HG02852 (cell line): ENCODE measurements around the gene PRSS1.
"Not testable (repeated sequence)": the region's sequence is repeated elsewhere in the genome, so short reads cannot be mapped to it uniquely, and the experiment has no call there.

ENCODE experiments used
- ATAC-seq: cut with Tn5 transposase; IDR thresholded peaks from one replicate; pipeline ENCODE4 v1.9.1; 2021; ENCODE audit warnings: mild to moderate bottlenecking, moderate library complexity; ENCODE audit not compliant: unreplicated experiment

PRSS1 gene

GRCh38 chr7:142745745-142746144, 3.5 kb upstream of the PRSS1 start:
- ATAC-seq: no peak

DNA sequence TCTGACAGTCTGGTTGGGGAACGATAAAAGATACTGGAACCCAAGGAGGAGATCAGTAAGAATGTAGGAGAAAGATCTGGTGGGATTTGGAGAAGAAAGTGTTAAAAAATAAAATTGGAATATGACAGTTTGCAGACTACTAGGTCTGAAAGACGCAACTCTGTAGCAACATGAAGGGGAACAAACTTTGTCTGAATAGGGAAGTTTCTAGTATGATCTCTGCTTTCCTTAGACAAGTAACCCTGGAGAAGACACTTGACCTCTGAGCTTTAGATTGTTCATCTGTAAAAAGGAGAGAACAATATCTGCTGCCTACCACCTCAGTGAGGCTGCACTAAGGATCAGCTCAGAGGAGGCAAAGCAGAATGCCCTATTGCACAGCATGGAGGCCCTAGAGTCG, 3.0 kb upstream of the PRSS1 start:
- no peak for ATAC-seq

GRCh38 chr7:142748410-142748809, 862 bp upstream of the PRSS1 start:
- not testable (repeated sequence) for ATAC-seq

DNA sequence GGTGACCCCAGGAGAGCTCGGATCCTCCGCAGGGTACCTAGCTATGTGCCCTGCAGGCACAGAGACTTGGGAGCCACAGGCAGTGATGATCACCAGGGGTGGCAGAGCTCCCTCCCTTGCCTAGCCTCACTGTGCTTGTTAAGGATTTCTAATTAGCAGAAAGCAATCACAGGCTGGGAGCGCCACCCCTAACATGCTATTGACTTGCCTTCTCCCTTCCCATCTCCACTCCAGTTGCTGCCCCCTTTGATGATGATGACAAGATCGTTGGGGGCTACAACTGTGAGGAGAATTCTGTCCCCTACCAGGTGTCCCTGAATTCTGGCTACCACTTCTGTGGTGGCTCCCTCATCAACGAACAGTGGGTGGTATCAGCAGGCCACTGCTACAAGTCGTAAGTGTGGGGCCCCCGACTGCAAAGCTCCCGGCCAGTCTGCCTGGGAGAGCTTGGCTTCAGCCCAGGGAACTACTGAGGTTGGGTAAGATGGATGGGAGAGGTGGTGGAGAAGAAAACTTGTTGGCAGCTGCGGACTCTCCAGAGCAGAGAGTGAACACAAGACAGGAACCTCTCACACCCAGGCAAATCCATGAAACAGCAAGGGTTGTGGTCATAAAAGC, 1.2 kb downstream of the PRSS1 start:
- ATAC-seq: no peak

DNA sequence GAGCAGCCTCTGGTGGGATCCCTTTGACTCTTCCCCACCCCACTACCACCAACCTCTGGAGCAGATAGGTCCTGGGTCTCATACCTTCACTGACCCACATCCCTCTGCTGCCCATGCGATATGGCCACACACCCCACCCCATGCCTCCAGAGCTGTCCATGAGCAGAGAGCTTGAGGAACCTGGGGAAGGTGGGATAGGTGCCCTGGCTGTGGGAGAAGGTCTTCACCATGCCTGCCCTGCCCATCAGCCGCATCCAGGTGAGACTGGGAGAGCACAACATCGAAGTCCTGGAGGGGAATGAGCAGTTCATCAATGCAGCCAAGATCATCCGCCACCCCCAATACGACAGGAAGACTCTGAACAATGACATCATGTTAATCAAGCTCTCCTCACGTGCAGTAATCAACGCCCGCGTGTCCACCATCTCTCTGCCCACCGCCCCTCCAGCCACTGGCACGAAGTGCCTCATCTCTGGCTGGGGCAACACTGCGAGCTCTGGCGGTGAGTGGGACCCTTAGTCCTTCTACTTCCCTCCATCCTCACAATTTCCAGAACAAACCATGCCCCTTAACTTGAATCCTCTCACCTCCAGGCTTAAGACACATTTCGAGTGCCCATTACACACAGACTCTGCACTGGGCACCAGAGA, 2.4 kb downstream of the PRSS1 start:
- ATAC-seq: not testable (repeated sequence)

DNA sequence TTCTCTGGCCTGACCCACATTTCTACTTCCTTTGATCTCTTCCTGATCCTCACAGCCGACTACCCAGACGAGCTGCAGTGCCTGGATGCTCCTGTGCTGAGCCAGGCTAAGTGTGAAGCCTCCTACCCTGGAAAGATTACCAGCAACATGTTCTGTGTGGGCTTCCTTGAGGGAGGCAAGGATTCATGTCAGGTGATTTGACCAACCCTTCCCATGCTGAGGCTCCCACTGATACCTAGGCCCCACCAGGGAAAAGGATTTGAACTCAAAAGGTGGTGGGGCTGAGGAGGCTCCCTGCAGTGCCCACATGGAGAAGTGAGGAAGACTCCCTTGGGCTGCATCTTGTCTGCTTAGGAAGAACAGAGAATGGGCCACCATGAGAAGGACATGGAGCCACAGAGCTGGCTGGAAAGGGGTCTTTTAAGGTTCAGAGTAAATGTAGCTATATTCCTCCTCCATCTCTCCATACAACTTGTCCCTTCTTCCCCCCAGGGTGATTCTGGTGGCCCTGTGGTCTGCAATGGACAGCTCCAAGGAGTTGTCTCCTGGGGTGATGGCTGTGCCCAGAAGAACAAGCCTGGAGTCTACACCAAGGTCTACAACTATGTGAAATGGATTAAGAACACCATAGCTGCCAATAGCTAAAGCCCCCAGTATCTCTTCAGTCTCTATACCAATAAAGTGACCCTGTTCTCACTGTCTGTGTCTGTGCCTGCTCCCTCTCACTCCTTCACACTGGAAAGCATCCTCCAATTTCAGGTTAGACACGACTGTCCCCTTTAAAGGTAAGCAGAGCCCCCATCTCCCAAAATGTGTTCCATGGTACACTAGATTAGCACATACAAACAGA, 3.3 kb downstream of the PRSS1 start:
- no peak for ATAC-seq

DNA sequence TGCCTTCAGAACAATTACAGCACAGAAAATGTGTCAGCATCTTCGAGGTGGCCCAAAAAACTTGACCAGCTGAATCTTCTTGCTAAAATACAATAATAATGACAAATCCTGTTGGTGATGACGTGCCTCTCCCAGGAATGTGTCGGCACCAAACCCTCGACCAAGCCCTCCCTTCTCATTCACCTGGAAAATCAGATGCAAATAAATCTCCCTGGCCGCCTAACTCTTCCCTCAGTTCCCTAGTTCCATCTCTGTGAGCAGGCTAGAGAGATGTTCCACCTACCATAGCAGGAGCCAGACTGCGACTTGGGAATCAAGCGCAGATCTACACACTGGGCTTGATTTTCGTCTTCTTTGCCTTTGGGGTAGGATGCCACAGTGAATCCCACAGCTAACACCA, 4.1 kb downstream of the PRSS1 start:
- ATAC-seq: no peak

DNA sequence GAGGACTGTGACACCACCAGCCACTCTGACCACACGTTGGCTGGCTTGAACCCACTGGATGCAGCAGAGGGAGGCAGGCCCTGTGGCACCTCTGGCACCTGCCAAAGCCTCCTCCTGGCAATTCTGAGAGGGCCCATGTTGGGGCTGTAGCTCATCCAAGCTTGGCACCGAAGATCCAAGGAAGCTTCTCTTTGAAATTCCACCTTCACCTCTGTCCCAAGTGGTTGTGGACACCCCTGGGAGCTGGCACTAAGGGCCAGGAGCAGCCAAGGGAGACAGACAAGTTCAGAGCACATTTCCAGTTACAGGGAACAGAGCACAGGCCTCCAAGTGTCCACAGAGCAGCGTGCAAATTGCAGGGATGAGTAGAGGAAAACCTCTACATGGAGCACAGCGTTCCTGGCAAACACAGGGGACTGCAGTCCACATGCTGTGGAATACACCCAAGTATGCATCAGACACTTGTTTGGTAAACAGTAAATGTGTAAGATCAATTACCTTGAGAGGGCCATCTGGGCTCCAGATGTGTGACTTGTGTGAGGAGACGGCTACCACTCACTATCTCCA, 4.7 kb downstream of the PRSS1 start:
- not testable (repeated sequence) for ATAC-seq

DNA sequence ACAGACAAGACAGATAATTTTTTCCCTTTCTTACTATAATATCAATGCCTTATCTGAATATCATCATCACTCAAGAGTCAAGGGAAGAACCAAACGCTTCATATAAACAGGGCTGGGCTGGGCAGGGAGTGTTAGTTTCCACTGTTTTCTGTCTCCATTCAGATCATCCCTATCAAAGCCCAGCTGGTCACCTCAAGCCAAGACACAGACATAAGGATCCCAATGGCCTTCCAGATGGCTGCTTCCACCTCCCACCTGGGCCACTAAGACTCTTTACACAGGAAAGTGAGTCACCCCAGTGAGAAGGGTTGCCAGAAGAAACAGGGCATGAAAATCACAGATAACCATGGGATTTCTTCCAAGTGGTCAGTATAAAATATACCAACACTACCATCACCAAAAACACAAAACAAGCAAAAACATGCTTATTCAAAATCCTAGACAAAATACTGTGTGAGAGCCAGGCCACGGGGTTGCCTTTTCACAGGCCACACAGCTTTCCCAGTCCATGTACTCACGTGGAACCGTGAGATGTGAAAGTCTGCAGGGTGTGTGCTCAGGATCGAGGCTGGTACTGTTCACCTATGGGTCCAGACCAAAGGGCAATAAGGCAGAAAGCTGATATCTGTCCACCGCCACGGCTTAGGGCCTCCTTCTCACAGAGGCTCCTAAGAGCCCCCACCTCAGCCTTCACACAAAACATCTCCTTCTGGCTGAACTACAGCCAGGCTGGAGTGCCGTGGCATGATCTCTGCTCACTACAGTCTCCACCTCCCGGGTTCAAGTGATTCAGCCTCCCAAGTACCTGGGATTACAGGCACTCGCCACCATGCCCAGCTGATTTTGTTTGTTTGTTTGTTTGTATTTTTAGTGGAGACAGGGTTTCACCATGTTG, 5.7 kb downstream of the PRSS1 start:
- no peak for ATAC-seq

DNA sequence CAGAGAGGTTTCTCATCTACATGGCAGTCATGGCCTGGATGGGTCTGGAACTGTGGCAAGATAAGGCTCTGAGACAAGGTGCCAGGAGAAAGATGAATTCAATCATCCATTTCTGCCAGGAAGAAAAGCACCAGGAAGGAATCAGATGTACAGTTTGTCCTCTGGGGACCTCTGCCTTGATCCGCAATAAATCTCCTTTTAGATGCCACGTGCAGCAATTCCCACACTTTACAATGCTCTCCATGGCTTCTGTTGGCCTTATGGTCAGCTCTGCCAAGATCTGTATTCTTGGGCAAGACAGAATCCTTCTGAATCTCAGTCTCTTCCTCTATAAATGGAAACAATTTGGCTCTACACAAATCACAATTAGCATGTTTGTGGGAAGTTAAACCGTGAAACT, 9.0 kb downstream of the PRSS1 start:
- not testable (repeated sequence) for ATAC-seq

DNA sequence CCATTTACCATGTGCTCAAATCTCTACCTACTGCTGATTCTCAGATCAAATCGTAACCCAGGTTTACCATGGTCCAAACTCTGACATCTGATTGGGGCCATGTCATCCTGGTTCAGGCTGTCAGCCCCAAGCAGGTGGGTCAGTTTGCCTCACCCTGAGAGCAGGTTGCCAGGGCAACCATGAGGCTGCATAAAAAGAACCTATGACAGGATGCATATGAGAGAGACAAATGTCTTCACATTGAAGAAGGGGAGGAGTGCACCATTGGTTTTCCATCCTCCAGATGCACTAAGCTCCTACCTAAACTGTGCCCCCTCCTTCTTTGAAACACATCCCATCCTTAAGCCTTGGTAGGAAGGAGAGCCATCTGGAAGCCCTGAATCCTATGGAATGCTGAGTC, 10.2 kb downstream of the PRSS1 start:
- no peak for ATAC-seq

DNA sequence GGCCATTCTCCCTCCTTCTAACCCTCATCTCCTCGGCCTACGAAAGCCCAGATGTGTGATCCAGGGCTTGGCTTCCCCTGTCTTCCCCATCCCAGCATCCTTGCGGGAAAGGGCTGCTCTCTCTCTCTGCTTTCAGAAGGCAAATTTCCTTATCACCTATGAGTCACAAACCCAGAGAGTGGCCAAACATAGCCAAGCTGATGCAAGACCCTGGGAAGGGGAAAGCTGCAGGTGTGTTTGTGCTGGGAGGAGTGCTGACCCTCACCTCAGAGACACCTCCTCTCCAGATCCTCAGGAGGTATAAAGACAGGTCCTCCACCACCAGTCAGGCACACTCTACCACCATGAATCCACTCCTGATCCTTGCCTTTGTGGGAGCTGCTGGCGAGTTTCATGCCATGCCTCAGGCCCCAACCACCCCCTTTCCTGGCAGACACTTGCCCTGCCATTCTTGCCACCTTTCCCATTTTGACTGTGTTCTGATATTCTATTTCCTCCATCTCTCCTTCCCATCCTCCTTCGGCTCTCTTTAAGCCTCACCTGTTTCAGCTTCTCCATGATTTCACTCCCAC, 10.9 kb downstream of the PRSS1 start:
- ATAC-seq: no peak

- not testable (repeated sequence) for ATAC-seq
Observed at GRCh38 chr7:142761606-142762005, 12.3 kb downstream of the PRSS1 start.

GRCh38 chr7:142762104-142762503, 12.8 kb downstream of the PRSS1 start:
- ATAC-seq: no peak

- no peak for ATAC-seq
Observed at GRCh38 chr7:142767451-142767850, 18.2 kb downstream of the PRSS1 start.

DNA sequence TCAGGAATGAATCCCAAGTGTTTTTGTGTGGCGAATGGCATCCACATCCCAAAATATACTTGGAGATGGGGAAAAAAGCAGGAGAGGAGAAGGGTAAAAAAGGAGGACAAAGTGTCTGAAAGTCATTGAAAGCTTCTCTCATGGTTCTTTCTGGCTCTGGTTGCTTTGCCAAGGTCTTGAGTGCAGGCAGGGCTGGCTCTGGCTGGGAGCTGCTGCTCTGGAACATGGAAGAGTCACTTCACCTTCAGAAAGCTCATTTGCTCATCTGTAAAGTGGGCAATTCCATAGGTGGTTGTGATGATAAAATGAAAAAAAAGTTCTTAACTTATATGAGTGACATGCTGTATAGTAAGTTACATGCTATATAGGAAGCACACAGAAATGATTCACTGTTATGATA, 18.6 kb downstream of the PRSS1 start:
- ATAC-seq: no peak

- ATAC-seq: not testable (repeated sequence)
Observed at GRCh38 chr7:142768885-142769284, 19.6 kb downstream of the PRSS1 start.

GRCh38 chr7:142770661-142771352, 21.5 kb downstream of the PRSS1 start, which contains the start of gene PRSS2:
PRSS2 (plus strand) TSS chr7:142770970; CDS start chr7:142770983, 13 bp downstream.
- ATAC-seq: peak; percentile 6

DNA sequence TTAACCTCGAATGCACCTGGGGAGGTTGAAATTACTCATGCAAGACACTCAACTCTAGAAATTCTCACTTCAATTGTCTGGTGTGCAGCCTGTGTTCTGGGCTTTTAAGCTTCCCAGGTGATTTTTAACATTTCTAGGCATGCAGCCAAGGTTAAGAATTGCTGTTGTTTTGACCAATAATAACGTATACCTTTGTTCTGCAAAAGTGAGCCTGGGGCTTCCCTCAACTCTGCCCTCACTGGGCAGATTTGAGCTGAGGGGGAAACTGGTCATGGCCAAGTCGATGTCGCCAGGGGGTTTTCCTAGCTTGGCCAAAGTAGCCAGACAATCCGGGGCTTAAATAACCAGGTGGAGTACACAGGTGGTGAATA, 22.1 kb downstream of the PRSS1 start:
- ATAC-seq: peak; percentile 95

- no peak for ATAC-seq
Observed at GRCh38 chr7:142772051-142772450, 22.8 kb downstream of the PRSS1 start.
